ENCODE measurements around the gene WTAP. TPM values are rescaled to one million over a fixed set of nuclear protein-coding genes. Genes with fewer than 3 reads are reported as not detected.

Gene WTAP
- total and polyA plus RNA-seq, 2 of the 8 experiments (the other 6 are each of a cell fraction or from before 2014, with no cell fraction given), result 32.6 to 120 TPM

DNA sequence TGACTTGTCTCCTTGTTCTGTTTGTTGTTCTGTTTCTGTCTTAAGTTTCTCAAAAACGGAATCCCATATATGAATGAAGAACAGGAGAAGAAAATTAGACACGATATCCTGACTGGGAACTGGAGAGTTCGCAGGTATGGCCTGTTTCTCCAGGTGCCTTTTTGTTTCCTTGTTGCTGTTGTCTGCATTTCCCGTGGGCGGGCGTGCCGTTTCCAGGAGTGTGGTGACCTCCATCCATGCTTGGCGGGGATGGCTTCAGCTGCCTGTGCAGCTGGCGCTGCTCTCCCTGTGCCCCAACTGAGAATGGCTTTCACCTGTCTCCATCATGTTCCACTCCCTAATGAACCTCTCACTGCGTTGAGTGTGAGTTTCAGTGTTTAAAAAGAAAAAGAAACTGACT is 77.2 kb downstream of the WTAP start:
- H4K5ac ChIP-seq (ENCODE audit: insufficient read length, low read depth, low read length), result no peak overlapping the region
- no peak overlapping the region for H4K8ac ChIP-seq (ENCODE audit: extremely low read depth, insufficient read depth, low read length)
- H3K27me3 ChIP-seq (replicated peaks in 1 of 4; ENCODE audit: control insufficient read depth in 3 of 4, extremely low read depth in 1 of 4, insufficient read depth in 3 of 4, low read length in 3 of 4), result no peaks in the 10 kb centered on the region
- 94% methylated on average over 10 of the region's 10 CpGs; no CpG with 5 or more reads in 1 of the 2 experiments for WGBS, 2 experiments (ENCODE audit: extremely low coverage in 1 of 2, insufficient coverage in 1 of 2, insufficient read length in 1 of 2, insufficient replicate concordance in 2 of 2, low coverage in 1 of 2, low lambda C conversion rate in 2 of 2, missing lambda C conversion rate in 1 of 2)
- no peak overlapping the region for H2BK15ac ChIP-seq (ENCODE audit: low read length)
- no peaks in the 10 kb centered on the region for H3K23me2 ChIP-seq (ENCODE audit: low read depth, low read length)
- no peaks in the 10 kb centered on the region for H3K9me3 ChIP-seq (ENCODE audit: insufficient read depth in 2 of 2, low read depth in 1 of 2, low read length in 1 of 2)
- H3K56ac ChIP-seq (replicated peaks; ENCODE audit: insufficient read length, low read depth, low read length), result no peak overlapping the region
- H3K4me3 ChIP-seq (ENCODE audit: extremely low read depth in 1 of 4, insufficient read depth in 2 of 4, low read depth in 3 of 4, low read length in 4 of 4), result no peak overlapping the region
- H3K23ac ChIP-seq (ENCODE audit: insufficient read length), result no peak overlapping the region
- ChIA-PET CTCF (ENCODE audit: partially characterized antibody) (no interaction called here), POLR2A (ENCODE audit: partially characterized antibody) (interaction anchor here (0.9 to 1.3 kb wide), 2 partner anchors 8 to 29 kb away, joined by 3 to 4 read pairs; no protein-coding TSS in a partner anchor)
- H3K4ac ChIP-seq (replicated peaks; ENCODE audit: insufficient read length, low read depth, low read length), result no peak overlapping the region
- no peak overlapping the region for H3K9ac ChIP-seq (replicated peaks in 1 of 4; ENCODE audit: extremely low read depth in 1 of 4, low read depth in 3 of 4, low read length in 3 of 4)
- H2BK5ac ChIP-seq (ENCODE audit: low read depth, low read length), result no peak overlapping the region
- no peak overlapping the region for H3K18ac ChIP-seq (ENCODE audit: extremely low read depth, low read length)
- H3K4me1 ChIP-seq (replicated peaks in 1 of 4; ENCODE audit: control insufficient read depth in 3 of 4, insufficient read depth in 4 of 4, low read length in 3 of 4), result no peaks in the 10 kb centered on the region
- FAIRE-seq, result no peak
- H3K27ac ChIP-seq (ENCODE audit: low read depth, low read length), result no peak overlapping the region
- no peak overlapping the region for H2AK5ac ChIP-seq (ENCODE audit: low read depth, low read length)
- H3K79me2 ChIP-seq (ENCODE audit: control insufficient read depth in 1 of 2, insufficient read depth in 2 of 2, low read length in 2 of 2), result no peaks in the 10 kb centered on the region
- no peak overlapping the region for H2BK12ac ChIP-seq (ENCODE audit: low read depth, low read length)
- no peak overlapping the region for H3K14ac ChIP-seq (ENCODE audit: insufficient read length)
- peaks cover 0 to under 1% of the 10 kb centered on the region in 2 experiments for H4K20me1 ChIP-seq (replicated peaks in 1 of 2; ENCODE audit: control insufficient read depth in 1 of 2, insufficient read depth in 2 of 2, low read length in 2 of 2)
- no peak for DNase-seq (ENCODE audit: low read depth in 1 of 2, low spot score in 2 of 2)
- no peak overlapping the region for H2BK120ac ChIP-seq (replicated peaks; ENCODE audit: low read depth, low read length)
- H3K79me1 ChIP-seq (ENCODE audit: low read depth, low read length), result no peaks in the 10 kb centered on the region
- no peak overlapping the region for H2BK20ac ChIP-seq (ENCODE audit: low read length)
- no peak overlapping the region for H3K4me2 ChIP-seq (ENCODE audit: insufficient read depth in 1 of 2, low read depth in 2 of 2, low read length in 2 of 2)
- no peak overlapping the region for H2AFZ ChIP-seq (ENCODE audit: low read length)
- TF ChIP-seq POU5F1 (IDR thresholded peaks at IDR 0.05; ENCODE audit: low read depth, low read length), result no peak
- no peak for TF ChIP-seq KDM1A (IDR thresholded peaks at IDR 0.05; ENCODE audit: borderline replicate concordance, low read length)
- no peak for TF ChIP-seq EZH2 (IDR thresholded peaks at IDR 0.05; ENCODE audit: low read depth, low read length, severe bottlenecking)
- no peak for TF ChIP-seq FOSL1 (IDR thresholded peaks at IDR 0.05; ENCODE audit: insufficient read depth, low read depth, low read length)
- no peak for TF ChIP-seq NANOG (IDR thresholded peaks at IDR 0.05; ENCODE audit: insufficient read depth, low read depth, low read length, poor library complexity, severe bottlenecking)
- no peak for TF ChIP-seq BRCA1 (IDR thresholded peaks at IDR 0.05; ENCODE audit: low read depth, low read length)
- TF ChIP-seq, protein P1, sequence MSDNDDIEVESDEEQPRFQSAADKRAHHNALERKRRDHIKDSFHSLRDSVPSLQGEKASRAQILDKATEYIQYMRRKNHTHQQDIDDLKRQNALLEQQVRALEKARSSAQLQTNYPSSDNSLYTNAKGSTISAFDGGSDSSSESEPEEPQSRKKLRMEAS (IDR thresholded peaks at IDR 0.05), result no peak
- TF ChIP-seq HDAC2 (IDR thresholded peaks at IDR 0.05; ENCODE audit: borderline replicate concordance in 1 of 2, low read depth in 2 of 2, low read length in 2 of 2), result no peak
- TF ChIP-seq RNF2 (IDR thresholded peaks at IDR 0.05; ENCODE audit: borderline replicate concordance, low read depth, low read length, missing control alignments, poor library complexity, severe bottlenecking), result no peak
- TF ChIP-seq POLR2AphosphoS5 (IDR thresholded peaks at IDR 0.05; ENCODE audit: low read depth, low read length), result no peak
- no peak for TF ChIP-seq SAP30 (IDR thresholded peaks at IDR 0.05; ENCODE audit: insufficient read depth, insufficient replicate concordance, low read length)
- no peak for TF ChIP-seq TAF7 (optimal IDR thresholded peaks at IDR 0.05; ENCODE audit: borderline replicate concordance, low read depth, low read length)
- no peaks in the 10 kb centered on the region for H3K36me3 ChIP-seq (ENCODE audit: control insufficient read depth in 2 of 4, insufficient read depth in 4 of 4, low read length in 3 of 4)
- H4K91ac ChIP-seq (replicated peaks; ENCODE audit: insufficient read length, low read length), result no peak overlapping the region
